Testis (tissue), 2 donors: ENCODE measurements around the gene TECPR2.

ENCODE experiments used
- POLR2A ChIP-seq: fragments of 450-650 bp; IDR thresholded peaks from one replicate; pipeline ENCODE4 v1.6.1; 2017; ENCODE audit warnings: antibody characterized with exemption, mild to moderate bottlenecking, moderate library complexity
- TF ChIP-seq, protein P1 (sequence below), 3 experiments: fragments of 450-650 bp in 2 of 3; fragments of 200-600 bp in 1 of 3; sonication (generic) in 1 of 3; IDR thresholded peaks; one replicate each; pipeline ENCODE4 v1.5.1; 2016 to 2019; ENCODE audit warnings: antibody characterized with exemption in 3 of 3, mild to moderate bottlenecking in 2 of 3, moderate library complexity in 1 of 3

DNA sequence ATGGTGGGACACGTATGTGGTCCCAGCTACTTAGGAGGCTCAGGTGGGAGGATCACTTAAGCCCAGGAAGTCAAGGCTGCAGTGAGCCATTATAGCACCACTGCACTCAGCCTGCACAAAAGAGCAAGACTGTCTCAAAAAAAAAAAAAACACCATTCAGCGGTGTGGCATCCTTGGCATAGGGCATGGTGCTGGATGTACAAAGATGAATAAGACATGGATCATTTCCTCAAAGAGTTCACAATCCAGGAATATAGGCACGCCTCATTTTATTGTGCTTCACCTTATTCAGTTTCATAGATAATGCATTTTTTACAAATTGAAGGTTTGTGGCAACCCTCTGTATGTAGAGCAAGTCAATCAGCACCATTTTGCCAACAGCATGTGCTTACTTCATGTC, 6.5 kb upstream of the TECPR2 start:
- TF ChIP-seq, protein P1, sequence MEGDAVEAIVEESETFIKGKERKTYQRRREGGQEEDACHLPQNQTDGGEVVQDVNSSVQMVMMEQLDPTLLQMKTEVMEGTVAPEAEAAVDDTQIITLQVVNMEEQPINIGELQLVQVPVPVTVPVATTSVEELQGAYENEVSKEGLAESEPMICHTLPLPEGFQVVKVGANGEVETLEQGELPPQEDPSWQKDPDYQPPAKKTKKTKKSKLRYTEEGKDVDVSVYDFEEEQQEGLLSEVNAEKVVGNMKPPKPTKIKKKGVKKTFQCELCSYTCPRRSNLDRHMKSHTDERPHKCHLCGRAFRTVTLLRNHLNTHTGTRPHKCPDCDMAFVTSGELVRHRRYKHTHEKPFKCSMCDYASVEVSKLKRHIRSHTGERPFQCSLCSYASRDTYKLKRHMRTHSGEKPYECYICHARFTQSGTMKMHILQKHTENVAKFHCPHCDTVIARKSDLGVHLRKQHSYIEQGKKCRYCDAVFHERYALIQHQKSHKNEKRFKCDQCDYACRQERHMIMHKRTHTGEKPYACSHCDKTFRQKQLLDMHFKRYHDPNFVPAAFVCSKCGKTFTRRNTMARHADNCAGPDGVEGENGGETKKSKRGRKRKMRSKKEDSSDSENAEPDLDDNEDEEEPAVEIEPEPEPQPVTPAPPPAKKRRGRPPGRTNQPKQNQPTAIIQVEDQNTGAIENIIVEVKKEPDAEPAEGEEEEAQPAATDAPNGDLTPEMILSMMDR (IDR thresholded peaks at IDR 0.05): no peak
- no peak for TF ChIP-seq POLR2A
